ENCODE measurements around the gene ZNF136.

The ZNF136 gene

DNA sequence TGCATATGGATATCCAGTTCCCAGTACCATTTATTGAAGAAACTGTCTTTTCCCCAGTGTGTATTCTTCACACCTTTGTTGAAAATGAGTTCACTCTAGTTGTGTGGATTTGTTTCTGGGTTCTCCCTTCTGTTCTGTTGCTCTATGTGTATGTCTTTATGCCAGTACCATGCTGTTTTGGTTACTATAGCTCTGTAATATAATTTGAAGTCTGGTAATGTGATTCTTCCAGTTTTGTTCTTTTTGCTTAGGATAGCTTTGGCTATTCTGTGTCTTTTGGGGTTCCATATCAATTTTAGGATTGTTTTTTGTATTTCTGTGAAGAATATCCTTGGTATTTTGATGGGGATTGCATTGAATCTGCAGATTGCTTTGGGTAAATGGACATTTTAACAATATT, 35.2 kb downstream of the ZNF136 start:
- Histone ChIP-seq H3K9me3 (ENCODE audit: control insufficient read depth in 1 of 2, low read length in 2 of 2) (peaks cover 0 to 15% of the 10 kb centered on the region in 2 donors), H3K4me1 (ENCODE audit: control insufficient read depth in 1 of 2, insufficient read depth in 2 of 2, low read length in 2 of 2) (no peaks in the 10 kb centered on the region), H3K27me3 (ENCODE audit: low read depth, low read length) (no peaks in the 10 kb centered on the region), H3K4me3 (ENCODE audit: low read depth in 1 of 2, low read length in 2 of 2) (no peak overlapping the region), H3K27ac (ENCODE audit: low read length) (no peak overlapping the region), H3K36me3 (ENCODE audit: control insufficient read depth in 1 of 2, insufficient read depth in 2 of 2, low read length in 2 of 2) (no peaks in the 10 kb centered on the region)

DNA sequence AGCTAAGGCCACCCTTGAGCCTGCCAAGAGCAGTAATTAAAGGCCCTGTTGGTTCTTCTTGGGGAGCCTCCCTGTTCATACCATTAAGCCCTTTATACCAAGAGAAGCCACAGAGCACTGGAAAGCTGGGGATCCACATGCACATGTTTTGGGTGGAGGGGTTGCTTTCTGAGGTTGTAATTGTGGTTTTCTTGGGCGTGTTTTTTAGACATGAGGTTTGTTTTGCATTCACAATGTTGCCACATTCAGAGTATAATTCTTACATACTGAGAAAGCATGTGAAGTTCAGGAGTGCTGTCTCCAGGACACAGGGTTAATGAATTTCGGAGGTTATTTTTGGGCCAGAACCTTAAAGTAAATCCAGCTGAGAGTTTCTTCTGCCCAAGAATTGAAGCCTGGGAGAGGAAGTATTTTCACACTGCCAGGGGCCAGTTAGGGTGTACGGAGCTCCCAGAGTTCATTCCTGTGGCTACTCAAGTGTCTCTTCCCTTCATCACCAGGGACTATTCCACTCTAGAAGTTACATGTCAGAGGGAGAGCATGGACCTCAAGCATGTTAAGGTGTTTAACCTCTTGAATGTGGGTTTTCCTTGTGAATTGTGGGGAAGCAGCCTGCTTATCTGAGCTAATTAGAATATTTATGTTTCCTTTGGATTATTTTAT, 37.0 kb downstream of the ZNF136 start:
- H3K27ac ChIP-seq (ENCODE audit: low read length) = no peak overlapping the region
- H3K27me3 ChIP-seq (ENCODE audit: low read depth, low read length) = no peaks in the 10 kb centered on the region
- no peaks in the 10 kb centered on the region for H3K4me1 ChIP-seq (ENCODE audit: control insufficient read depth in 1 of 2, insufficient read depth in 2 of 2, low read length in 2 of 2)
- H3K9me3 ChIP-seq (ENCODE audit: control insufficient read depth in 1 of 2, low read length in 2 of 2) = peaks cover 0 to 10% of the 10 kb centered on the region in 2 donors
- H3K36me3 ChIP-seq (ENCODE audit: control insufficient read depth in 1 of 2, insufficient read depth in 2 of 2, low read length in 2 of 2) = no peaks in the 10 kb centered on the region
- H3K4me3 ChIP-seq (ENCODE audit: low read depth in 1 of 2, low read length in 2 of 2) = no peak overlapping the region

DNA sequence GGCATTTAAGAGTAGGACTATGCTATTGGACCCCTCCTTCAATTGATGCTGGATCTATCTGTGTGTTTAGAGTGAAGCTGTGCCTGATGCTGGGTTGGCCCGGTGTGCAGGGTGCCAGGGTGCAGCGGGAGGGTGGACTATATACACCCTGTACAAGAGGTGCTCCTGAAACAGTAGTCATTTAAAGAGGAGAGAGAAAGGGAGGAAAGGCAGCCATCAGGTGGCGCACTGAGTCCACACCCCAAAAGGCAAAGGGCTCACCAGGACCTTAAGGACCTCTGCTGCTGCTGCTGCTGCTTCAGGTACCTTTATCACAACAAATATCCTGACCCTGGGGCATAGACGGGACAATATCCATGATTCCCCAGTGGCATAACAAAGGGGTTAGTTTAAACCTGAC, 39.4 kb downstream of the ZNF136 start:
- no peaks in the 10 kb centered on the region for H3K27me3 ChIP-seq (ENCODE audit: low read depth, low read length)
- no peak overlapping the region for H3K4me3 ChIP-seq (ENCODE audit: low read depth in 1 of 2, low read length in 2 of 2)
- H3K27ac ChIP-seq (ENCODE audit: low read length) = no peak overlapping the region
- H3K4me1 ChIP-seq (ENCODE audit: control insufficient read depth in 1 of 2, insufficient read depth in 2 of 2, low read length in 2 of 2) = no peaks in the 10 kb centered on the region
- H3K9me3 ChIP-seq (ENCODE audit: control insufficient read depth in 1 of 2, low read length in 2 of 2) = peaks cover 5 to 15% of the 10 kb centered on the region in 2 donors
- peaks cover 0 to 3% of the 10 kb centered on the region in 2 donors for H3K36me3 ChIP-seq (ENCODE audit: control insufficient read depth in 1 of 2, insufficient read depth in 2 of 2, low read length in 2 of 2)

DNA sequence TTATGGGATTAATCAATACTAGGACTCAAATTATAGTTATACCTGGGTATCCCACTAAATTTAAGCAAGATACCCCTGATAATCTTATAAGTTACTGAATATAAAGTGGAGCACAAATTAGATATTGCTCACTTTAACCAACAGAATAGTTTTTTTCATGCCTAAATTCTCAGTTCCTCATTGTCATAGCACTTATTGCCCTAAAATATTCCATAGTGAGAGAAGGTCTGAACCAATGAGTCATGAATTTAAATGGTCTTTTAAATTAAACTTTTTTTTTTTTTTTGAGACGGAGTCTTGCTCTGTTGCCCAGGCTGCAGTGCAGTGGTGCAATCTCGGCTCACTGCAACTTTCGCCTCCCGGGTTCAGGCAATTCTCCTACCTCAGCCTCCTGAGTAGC, 42.4 kb downstream of the ZNF136 start:
- H3K36me3 ChIP-seq (ENCODE audit: control insufficient read depth in 1 of 2, insufficient read depth in 2 of 2, low read length in 2 of 2) = peaks cover 5 to 15% of the 10 kb centered on the region in 2 donors
- no peak overlapping the region for H3K4me3 ChIP-seq (ENCODE audit: low read depth in 1 of 2, low read length in 2 of 2)
- H3K9me3 ChIP-seq (ENCODE audit: control insufficient read depth in 1 of 2, low read length in 2 of 2) = peaks cover 27 to 29% of the 10 kb centered on the region in 2 donors
- no peaks in the 10 kb centered on the region for H3K27me3 ChIP-seq (ENCODE audit: low read depth, low read length)
- no peaks in the 10 kb centered on the region for H3K4me1 ChIP-seq (ENCODE audit: control insufficient read depth in 1 of 2, insufficient read depth in 2 of 2, low read length in 2 of 2)
- H3K27ac ChIP-seq (ENCODE audit: low read length) = no peak overlapping the region

DNA sequence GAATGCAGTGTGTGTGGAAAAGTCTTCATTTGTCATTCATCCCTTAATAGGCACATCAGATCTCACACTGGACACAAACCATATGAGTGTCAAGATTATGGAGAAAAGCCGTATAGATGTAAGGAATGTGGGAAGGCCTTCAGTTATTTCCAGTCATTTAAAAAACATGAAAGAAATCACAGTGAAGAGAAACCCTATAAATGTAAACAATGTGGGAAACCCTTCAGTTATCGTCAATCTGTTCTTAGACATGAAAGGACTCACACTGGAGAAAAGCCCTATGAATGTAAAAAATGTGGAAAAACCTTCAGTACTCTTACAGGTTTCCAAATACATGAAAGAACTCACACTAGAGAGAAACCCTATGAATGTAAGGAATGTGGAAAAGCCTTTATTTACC, 45.3 kb downstream of the ZNF136 start:
- Histone ChIP-seq H3K4me1 (ENCODE audit: control insufficient read depth in 1 of 2, insufficient read depth in 2 of 2, low read length in 2 of 2) (no peaks in the 10 kb centered on the region), H3K9me3 (ENCODE audit: control insufficient read depth in 1 of 2, low read length in 2 of 2) (peaks cover 29 to 33% of the 10 kb centered on the region in 2 donors), H3K4me3 (ENCODE audit: low read depth in 1 of 2, low read length in 2 of 2) (peak overlapping the region in 1 of 2 donors; percentile 32), H3K27ac (ENCODE audit: low read length) (no peak overlapping the region), H3K27me3 (ENCODE audit: low read depth, low read length) (no peaks in the 10 kb centered on the region), H3K36me3 (ENCODE audit: control insufficient read depth in 1 of 2, insufficient read depth in 2 of 2, low read length in 2 of 2) (peaks cover 5 to 15% of the 10 kb centered on the region in 2 donors)

DNA sequence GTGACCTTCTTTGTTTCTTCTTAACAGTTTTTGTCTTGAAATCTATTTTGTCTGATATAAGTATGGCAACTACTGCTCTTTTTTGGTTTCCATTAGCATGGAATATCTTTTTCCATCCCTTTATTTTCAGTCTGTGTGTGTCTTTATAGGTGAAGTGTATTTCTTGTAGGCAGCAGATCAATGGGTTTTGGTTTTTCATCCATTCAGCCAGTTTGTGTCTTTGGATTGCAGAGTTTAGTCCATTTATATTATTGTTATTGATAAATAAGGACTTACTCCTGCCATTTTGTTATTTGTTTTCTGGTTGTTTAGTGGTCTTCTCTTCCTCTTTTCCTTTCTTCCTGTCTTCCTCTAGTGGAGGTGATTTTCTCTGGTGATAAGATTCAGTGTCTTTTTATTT, 54.4 kb downstream of the ZNF136 start:
- Histone ChIP-seq H3K9me3 (ENCODE audit: control insufficient read depth in 1 of 2, low read length in 2 of 2) (peaks cover 0 to 27% of the 10 kb centered on the region in 2 donors), H3K36me3 (ENCODE audit: control insufficient read depth in 1 of 2, insufficient read depth in 2 of 2, low read length in 2 of 2) (no peaks in the 10 kb centered on the region), H3K4me3 (ENCODE audit: low read depth in 1 of 2, low read length in 2 of 2) (no peak overlapping the region), H3K27ac (ENCODE audit: low read length) (no peak overlapping the region), H3K27me3 (ENCODE audit: low read depth, low read length) (no peaks in the 10 kb centered on the region), H3K4me1 (ENCODE audit: control insufficient read depth in 1 of 2, insufficient read depth in 2 of 2, low read length in 2 of 2) (no peaks in the 10 kb centered on the region)

DNA sequence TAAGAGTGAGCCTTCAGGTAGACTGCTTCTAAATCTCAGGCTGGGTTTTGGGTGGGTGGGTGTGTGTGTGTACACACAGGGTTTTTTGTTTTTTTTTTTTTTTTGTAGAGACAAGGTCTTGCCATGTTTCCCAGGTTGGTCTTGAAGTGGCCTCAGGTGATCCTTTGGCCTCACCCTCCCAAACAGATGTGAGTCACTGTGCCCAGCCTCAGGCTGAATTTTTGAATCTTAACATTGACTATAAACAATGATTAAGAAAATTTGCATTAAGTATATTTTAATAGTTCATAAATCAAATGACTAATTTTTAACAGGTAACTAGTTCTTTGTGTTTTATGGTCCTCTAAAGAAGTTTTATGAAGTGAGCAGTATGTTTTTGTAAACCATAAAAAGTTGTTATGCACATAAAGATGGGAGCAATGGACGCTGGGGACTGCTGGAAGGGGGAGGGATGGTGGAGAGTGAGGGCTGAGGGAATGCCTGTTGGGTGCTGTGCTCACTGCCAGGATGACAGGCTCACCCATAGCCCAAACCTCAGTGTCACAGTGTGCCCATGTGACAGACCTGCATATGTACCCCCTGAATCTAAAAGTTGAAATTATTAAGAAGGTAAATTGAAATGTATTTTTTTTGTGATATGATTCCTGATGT, 60.2 kb downstream of the ZNF136 start:
- Histone ChIP-seq H3K27me3 (ENCODE audit: low read depth, low read length) (no peaks in the 10 kb centered on the region), H3K9me3 (ENCODE audit: control insufficient read depth in 1 of 2, low read length in 2 of 2) (peaks cover 0 to 3% of the 10 kb centered on the region in 2 donors), H3K36me3 (ENCODE audit: control insufficient read depth in 1 of 2, insufficient read depth in 2 of 2, low read length in 2 of 2) (peaks cover 0 to 24% of the 10 kb centered on the region in 2 donors), H3K27ac (ENCODE audit: low read length) (no peak overlapping the region), H3K4me1 (ENCODE audit: control insufficient read depth in 1 of 2, insufficient read depth in 2 of 2, low read length in 2 of 2) (no peaks in the 10 kb centered on the region), H3K4me3 (ENCODE audit: low read depth in 1 of 2, low read length in 2 of 2) (no peak overlapping the region)

DNA sequence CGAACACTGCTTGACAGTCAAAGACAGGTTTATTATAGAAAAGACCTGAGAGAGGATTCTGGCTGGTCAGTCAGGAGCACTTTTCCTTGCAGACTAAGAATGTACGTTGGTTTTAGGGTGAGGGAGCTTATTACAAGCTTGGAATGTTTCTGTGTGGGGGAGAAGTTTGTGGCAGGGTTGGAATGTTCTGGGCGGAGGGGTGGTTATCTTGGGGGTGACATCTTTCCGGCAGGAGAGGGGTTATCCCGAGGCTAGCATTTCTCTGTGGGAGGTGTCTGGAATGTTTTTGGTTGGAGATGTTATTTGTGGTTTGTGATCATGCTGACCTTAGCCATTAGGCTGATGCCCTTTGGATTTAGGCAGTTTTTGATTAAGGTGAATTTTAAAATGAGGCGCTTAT, 61.8 kb downstream of the ZNF136 start:
- Histone ChIP-seq H3K4me3 (ENCODE audit: low read depth in 1 of 2, low read length in 2 of 2) (no peak overlapping the region), H3K36me3 (ENCODE audit: control insufficient read depth in 1 of 2, insufficient read depth in 2 of 2, low read length in 2 of 2) (peaks cover 0 to 30% of the 10 kb centered on the region in 2 donors), H3K27me3 (ENCODE audit: low read depth, low read length) (no peaks in the 10 kb centered on the region), H3K9me3 (ENCODE audit: control insufficient read depth in 1 of 2, low read length in 2 of 2) (peaks cover 0 to under 1% of the 10 kb centered on the region in 2 donors), H3K4me1 (ENCODE audit: control insufficient read depth in 1 of 2, insufficient read depth in 2 of 2, low read length in 2 of 2) (no peaks in the 10 kb centered on the region), H3K27ac (ENCODE audit: low read length) (no peak overlapping the region)

DNA sequence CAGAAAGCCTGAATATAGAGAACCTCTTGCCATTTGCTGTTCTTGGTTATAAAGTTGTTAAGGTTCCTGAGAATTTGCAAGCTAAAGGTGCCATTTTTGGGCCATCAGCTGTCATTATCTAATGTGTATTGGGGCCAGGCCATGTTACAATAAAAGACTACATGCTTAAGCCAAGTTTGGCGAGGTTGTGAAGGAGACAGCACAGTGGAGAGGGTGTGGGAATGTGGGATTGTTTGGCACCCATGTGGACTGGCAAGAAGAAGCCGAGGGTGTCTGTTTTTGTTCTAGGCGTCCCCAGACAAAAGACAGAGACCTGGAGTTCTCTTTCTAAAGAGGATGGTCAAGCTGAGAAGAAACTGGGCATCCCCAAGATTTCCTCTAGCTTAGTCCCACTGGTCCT, 67.1 kb downstream of the ZNF136 start:
- peaks cover 0 to 54% of the 10 kb centered on the region in 2 donors for H3K36me3 ChIP-seq (ENCODE audit: control insufficient read depth in 1 of 2, insufficient read depth in 2 of 2, low read length in 2 of 2)

DNA sequence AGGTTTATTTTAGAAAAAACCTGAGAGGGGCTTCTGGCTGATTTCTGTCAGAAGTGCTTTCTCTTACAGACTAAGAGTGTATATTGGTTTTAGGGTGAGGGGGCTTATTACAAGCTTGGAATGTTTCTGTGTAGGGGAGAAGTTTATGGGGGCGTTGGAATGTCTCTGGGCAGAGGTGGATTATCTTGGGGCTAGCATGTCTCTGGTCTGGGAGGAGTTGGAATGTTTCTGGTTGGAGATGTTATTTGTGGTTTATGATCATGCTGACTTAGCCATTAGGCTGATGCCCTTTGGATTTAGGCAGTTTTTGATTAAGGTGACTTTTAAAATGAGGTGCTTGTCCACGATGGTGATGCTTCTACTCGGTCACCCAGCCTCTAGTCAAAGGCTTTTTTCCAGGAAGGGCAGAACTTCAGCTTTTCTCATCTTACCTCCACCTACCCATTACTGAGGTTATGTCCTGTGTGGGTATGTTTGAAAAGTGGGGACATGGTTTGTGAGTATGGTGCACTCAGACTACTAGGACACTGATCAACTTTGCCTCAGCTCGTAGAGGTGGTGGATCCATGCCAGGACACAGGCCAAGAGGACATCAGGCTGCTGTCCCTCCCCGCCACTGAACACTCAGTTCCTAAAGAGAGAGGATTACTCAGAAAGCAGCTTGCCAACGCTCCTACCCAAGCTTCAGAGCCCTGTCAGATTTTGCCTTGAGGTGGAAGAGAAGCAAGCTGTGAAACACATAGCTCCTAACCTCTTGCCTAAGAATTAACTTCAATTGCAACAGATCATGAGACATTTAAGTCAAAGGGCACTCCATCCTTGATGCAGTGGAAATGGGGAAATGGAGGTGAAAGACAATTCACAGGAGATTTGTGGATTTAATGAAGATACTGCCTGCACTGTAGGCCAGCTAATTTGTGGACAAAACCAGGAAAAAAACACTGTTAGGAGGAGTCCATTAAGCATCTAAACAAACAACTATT, 68.1 kb downstream of the ZNF136 start:
- H3K9me3 ChIP-seq (ENCODE audit: control insufficient read depth in 1 of 2, low read length in 2 of 2) = peaks cover 0 to 8% of the 10 kb centered on the region in 2 donors

More for the DNA sequence above, 67.1 kb downstream of the ZNF136 start:
- H3K4me1 ChIP-seq (ENCODE audit: control insufficient read depth in 1 of 2, insufficient read depth in 2 of 2, low read length in 2 of 2) = no peaks in the 10 kb centered on the region
- no peak overlapping the region for H3K4me3 ChIP-seq (ENCODE audit: low read depth in 1 of 2, low read length in 2 of 2)
- no peaks in the 10 kb centered on the region for H3K27me3 ChIP-seq (ENCODE audit: low read depth, low read length)
- peaks cover 0 to 5% of the 10 kb centered on the region in 2 donors for H3K9me3 ChIP-seq (ENCODE audit: control insufficient read depth in 1 of 2, low read length in 2 of 2)
- H3K27ac ChIP-seq (ENCODE audit: low read length) = no peak overlapping the region

DNA sequence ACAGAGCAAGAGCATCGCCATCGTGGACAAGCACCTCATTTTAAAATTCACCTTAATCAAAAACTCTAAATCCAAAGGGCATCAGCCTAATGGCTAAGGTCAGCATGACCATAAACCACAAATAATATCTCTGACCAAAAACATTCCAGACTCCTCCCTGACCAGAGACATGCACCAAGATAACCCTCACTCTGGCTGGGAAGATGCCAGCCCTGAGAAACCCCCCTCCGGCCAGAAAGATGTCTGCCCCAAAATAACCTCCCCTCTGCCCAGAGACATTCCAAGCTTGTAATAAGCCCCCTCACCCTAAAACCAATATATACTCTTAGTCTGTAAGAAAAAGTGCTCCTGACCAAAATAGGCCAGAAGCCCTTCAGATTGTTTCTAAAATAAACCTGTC, 70.1 kb downstream of the ZNF136 start:
- Histone ChIP-seq H3K4me1 (ENCODE audit: control insufficient read depth in 1 of 2, insufficient read depth in 2 of 2, low read length in 2 of 2) (no peaks in the 10 kb centered on the region), H3K9me3 (ENCODE audit: control insufficient read depth in 1 of 2, low read length in 2 of 2) (peaks cover 0 to 8% of the 10 kb centered on the region in 2 donors), H3K27me3 (ENCODE audit: low read depth, low read length) (no peaks in the 10 kb centered on the region), H3K4me3 (ENCODE audit: low read depth in 1 of 2, low read length in 2 of 2) (no peak overlapping the region), H3K36me3 (ENCODE audit: control insufficient read depth in 1 of 2, insufficient read depth in 2 of 2, low read length in 2 of 2) (peaks cover 0 to 47% of the 10 kb centered on the region in 2 donors), H3K27ac (ENCODE audit: low read length) (no peak overlapping the region)

More for the DNA sequence above, 68.1 kb downstream of the ZNF136 start:
- Histone ChIP-seq H3K4me3 (ENCODE audit: low read depth in 1 of 2, low read length in 2 of 2) (no peak overlapping the region), H3K27ac (ENCODE audit: low read length) (no peak overlapping the region), H3K27me3 (ENCODE audit: low read depth, low read length) (no peaks in the 10 kb centered on the region), H3K36me3 (ENCODE audit: control insufficient read depth in 1 of 2, insufficient read depth in 2 of 2, low read length in 2 of 2) (peaks cover 0 to 48% of the 10 kb centered on the region in 2 donors), H3K4me1 (ENCODE audit: control insufficient read depth in 1 of 2, insufficient read depth in 2 of 2, low read length in 2 of 2) (no peaks in the 10 kb centered on the region)
